Duodenal mucosa (tissue), 2 donors: Measurements from ENCODE around the gene INTS13.

Experiments
- H3K27ac ChIP-seq: one replicate; pipeline ENCODE4 v1.7.0; 2013; ENCODE audit warnings: low read depth, low read length
- H3K27me3 ChIP-seq, 2 donors: one replicate each; pipeline ENCODE4 v1.7.0; 2013; ENCODE audit warnings: low read length in 2 of 2, control low read depth in 1 of 2; ENCODE audit not compliant: insufficient read depth in 2 of 2, control insufficient read depth in 1 of 2
- H3K36me3 ChIP-seq, 2 donors: one replicate each; pipeline ENCODE4 v1.7.0; 2013; ENCODE audit warnings: low read length in 2 of 2, control low read depth in 1 of 2; ENCODE audit not compliant: insufficient read depth in 2 of 2, control insufficient read depth in 1 of 2
- H3K4me1 ChIP-seq, 2 donors: one replicate each; pipeline ENCODE4 v1.7.0; 2013; ENCODE audit warnings: low read length in 2 of 2, control low read depth in 1 of 2; ENCODE audit not compliant: insufficient read depth in 2 of 2, control insufficient read depth in 1 of 2
- H3K4me3 ChIP-seq, 2 donors: one replicate each; pipeline ENCODE4 v1.7.0; 2013; ENCODE audit warnings: low read length in 2 of 2, low read depth in 1 of 2
- H3K9ac ChIP-seq, 2 donors: one replicate each; pipeline ENCODE4 v1.7.0; 2013; ENCODE audit warnings: low read length in 2 of 2, low read depth in 1 of 2
- H3K9me3 ChIP-seq, 2 donors: one replicate each; pipeline ENCODE4 v1.7.0; 2013; ENCODE audit warnings: low read length in 2 of 2, control low read depth in 1 of 2; ENCODE audit not compliant: control insufficient read depth in 1 of 2

The INTS13 gene, protein sequence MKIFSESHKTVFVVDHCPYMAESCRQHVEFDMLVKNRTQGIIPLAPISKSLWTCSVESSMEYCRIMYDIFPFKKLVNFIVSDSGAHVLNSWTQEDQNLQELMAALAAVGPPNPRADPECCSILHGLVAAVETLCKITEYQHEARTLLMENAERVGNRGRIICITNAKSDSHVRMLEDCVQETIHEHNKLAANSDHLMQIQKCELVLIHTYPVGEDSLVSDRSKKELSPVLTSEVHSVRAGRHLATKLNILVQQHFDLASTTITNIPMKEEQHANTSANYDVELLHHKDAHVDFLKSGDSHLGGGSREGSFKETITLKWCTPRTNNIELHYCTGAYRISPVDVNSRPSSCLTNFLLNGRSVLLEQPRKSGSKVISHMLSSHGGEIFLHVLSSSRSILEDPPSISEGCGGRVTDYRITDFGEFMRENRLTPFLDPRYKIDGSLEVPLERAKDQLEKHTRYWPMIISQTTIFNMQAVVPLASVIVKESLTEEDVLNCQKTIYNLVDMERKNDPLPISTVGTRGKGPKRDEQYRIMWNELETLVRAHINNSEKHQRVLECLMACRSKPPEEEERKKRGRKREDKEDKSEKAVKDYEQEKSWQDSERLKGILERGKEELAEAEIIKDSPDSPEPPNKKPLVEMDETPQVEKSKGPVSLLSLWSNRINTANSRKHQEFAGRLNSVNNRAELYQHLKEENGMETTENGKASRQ

DNA sequence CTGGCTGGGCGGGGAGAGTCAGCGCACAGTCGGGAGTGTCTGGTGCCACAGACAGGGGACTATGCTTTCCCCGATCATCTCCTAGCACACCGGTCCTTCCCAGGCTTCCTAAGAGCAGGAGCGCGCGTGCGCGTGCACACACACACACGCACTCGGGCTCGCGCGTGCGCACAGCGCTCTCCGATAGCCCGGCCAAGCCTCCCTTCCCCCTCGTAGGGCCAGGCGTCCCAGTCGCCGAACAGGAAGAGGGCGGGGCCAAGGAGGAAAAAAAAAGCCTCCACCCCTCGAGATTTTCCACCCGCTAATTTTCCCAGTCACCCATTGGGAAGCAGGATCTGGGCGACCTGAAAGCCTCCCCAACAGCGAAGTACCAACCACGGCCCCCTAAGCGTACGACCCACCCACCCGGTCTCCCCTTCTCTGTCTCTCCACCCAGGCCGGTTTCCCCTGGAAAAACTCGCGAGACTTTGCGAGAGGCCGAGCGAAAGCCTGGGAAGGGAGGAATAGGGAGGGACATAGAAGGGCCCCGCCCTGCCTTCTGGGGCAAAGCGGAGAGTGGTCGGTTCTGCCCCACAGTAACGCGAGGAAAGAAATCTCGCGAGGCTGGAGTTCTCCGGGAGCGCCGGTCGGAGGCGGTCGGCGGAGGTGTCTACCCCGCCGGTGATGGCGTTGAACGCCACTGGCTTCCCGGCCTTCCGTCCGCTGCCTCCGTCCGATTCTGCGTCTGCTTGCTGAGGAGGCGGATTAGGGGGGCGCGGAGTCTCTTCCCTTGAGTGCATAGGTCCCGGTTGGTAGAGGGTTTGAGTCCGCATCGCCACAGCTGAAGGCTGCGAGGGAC, at the start of gene INTS13, which contains the start of gene FGFR1OP2:
Gene INTS13 (minus strand): TSS at position 119 of the 838 bp plus-strand sequence. CDS start 1,178 bp downstream, outside the sequence.
Gene FGFR1OP2 (plus strand): TSS at position 608 of the 838 bp plus-strand sequence. CDS start 15,689 bp downstream, outside the sequence.
- H3K4me1 ChIP-seq, result peaks cover 24 to 32% of the 10 kb centered on the region in 2 donors
- H3K36me3 ChIP-seq, result no peaks in the 10 kb centered on the region
- peak within 1 kb of the TSS; percentile 97 to 100 for H3K9ac ChIP-seq
- no peaks in the 10 kb centered on the region for H3K27me3 ChIP-seq
- H3K4me3 ChIP-seq, result peak within 1 kb of the TSS; percentile 92 to 97
- no peaks in the 10 kb centered on the region for H3K9me3 ChIP-seq
- peak within 1 kb of the TSS; percentile 89 for H3K27ac ChIP-seq

DNA sequence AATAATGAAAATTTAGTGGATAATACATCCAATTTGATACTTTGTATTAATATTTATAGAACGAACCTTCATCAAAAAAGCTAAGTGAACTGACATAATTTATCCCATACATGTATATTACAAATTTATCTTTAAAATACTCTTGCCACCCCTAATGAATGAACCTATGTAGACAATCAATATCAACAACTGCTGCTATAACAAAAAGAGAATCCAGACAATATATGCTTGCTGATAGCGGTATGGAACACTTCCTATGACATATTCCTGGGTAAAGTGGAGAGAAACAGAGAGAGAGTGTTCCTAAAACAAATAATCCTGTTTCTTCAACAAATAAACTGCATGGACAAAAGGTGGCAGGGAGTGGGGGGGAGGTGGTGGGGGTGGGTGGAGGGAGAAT, 45.1 kb upstream of the INTS13 start:
- no peaks in the 10 kb centered on the region for H3K9me3 ChIP-seq
- no peak overlapping the region for H3K9ac ChIP-seq
- no peak overlapping the region for H3K27ac ChIP-seq
- H3K36me3 ChIP-seq, result peaks cover 13 to 38% of the 10 kb centered on the region in 2 donors
- no peak overlapping the region for H3K4me3 ChIP-seq
- H3K4me1 ChIP-seq, result no peaks in the 10 kb centered on the region
- H3K27me3 ChIP-seq, result no peaks in the 10 kb centered on the region

DNA sequence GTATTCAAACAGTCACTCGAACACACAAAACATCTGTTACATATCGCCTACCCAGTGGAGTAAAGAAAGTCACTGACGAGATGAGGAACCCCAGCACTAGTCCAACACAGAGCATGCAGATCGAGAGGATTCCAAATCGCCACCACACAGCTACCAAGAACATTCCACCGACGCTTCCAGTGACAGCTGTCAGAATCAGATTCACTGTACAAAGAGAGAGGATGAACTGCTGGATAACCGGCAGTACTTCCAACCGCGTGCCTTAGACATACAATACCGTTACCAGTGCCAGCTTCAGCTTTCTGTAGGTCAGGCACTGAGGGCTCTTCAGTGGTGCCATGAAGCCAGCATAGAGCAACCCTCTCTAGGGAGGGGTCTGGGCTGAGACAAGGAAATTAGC, 42.0 kb upstream of the INTS13 start:
- Histone ChIP-seq H3K4me1 (no peaks in the 10 kb centered on the region), H3K9me3 (no peaks in the 10 kb centered on the region), H3K36me3 (peaks cover 12 to 51% of the 10 kb centered on the region in 2 donors)

DNA sequence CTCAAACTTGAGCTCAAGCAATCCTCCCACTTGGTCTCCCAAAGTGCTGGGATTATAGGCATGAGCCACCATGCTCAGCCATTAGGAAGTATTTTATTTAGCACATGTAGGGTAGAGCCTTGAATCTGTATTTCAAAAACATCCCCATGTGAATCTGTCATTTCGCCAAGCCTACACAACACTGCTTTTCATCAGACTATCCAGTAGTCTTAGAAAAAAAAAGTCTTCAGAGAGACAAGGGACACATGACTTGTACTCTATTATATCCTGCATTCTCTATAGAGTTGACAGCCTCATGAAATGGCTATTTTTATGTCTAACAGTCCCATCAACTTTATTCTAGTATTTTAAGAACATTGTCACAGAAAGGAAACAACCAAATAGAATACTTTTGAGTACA, 41.0 kb upstream of the INTS13 start:
- H3K4me1 ChIP-seq, result no peaks in the 10 kb centered on the region
- H3K4me3 ChIP-seq, result no peak overlapping the region
- no peaks in the 10 kb centered on the region for H3K9me3 ChIP-seq
- no peak overlapping the region for H3K9ac ChIP-seq
- H3K27me3 ChIP-seq, result no peaks in the 10 kb centered on the region
- H3K36me3 ChIP-seq, result peaks cover 19 to 55% of the 10 kb centered on the region in 2 donors
- no peak overlapping the region for H3K27ac ChIP-seq

More for the DNA sequence above, 42.0 kb upstream of the INTS13 start:
- Histone ChIP-seq H3K4me3 (no peak overlapping the region), H3K27me3 (no peaks in the 10 kb centered on the region), H3K27ac (no peak overlapping the region), H3K9ac (no peak overlapping the region)

DNA sequence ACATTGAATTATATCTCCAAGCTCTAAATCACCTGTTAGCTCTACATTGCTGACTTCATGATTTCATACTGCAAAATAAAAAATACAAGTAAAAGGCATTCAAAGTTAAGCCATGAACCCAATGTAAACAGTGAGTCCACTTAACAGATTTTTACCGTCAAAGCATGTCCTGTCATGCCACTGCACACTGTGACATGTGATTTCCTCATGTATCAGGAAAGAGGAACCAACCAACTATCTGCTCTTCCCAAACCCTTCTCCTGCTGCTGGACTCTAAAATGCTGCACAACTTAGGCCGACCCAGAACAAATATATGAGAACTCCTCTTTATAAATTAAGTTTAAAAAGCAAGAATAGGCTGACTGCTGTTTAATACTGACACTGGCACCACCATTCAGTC, 38.9 kb upstream of the INTS13 start:
- Histone ChIP-seq H3K9ac (no peak overlapping the region), H3K36me3 (peaks cover 21 to 48% of the 10 kb centered on the region in 2 donors), H3K27me3 (no peaks in the 10 kb centered on the region), H3K27ac (no peak overlapping the region), H3K4me3 (no peak overlapping the region), H3K9me3 (no peaks in the 10 kb centered on the region), H3K4me1 (no peaks in the 10 kb centered on the region)

DNA sequence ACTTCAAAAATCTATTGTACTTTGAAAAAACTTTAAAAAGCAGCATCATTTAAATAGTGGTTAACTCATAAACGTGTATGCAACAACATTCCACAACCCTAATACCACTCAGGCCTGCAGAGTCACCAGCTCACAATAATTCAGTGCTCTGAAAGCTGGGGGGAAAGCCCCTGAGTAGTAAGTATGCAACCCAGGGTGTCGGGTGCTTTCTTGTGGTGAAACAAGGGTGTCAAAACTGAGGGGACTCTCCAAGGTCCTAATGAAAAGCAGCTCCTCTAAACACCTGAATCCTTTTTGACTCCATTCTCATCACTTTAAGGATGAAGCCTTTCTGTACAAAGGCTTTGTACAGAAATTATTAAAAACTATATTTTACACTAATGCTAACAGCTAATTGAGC, 34.2 kb upstream of the INTS13 start:
- Histone ChIP-seq H3K36me3 (peaks cover 21 to 34% of the 10 kb centered on the region in 2 donors), H3K9ac (no peak overlapping the region), H3K9me3 (no peaks in the 10 kb centered on the region), H3K27me3 (no peaks in the 10 kb centered on the region), H3K4me3 (no peak overlapping the region), H3K27ac (no peak overlapping the region), H3K4me1 (peaks cover 0 to 4% of the 10 kb centered on the region in 2 donors)

DNA sequence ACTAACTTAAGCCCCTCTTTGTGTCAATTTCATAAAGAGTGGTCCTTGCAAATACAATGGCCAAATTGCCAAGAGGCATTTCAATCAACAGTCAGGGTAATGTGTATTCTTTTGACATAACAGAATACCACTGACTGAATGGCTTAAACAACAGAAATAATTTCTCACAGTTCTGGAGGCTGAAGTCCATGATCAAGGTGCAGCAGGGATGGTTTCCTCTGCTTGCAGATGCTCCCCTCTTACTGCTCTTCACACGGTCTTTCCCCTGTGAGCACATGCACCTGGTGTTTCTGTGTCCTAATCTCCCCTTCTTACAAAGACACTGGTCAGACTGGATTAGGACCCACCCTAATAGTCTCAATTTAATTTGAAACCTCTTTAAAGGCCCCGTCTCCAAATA, 32.4 kb upstream of the INTS13 start:
- Histone ChIP-seq H3K27ac (no peak overlapping the region), H3K9me3 (no peaks in the 10 kb centered on the region), H3K4me1 (peaks cover 0 to 4% of the 10 kb centered on the region in 2 donors), H3K9ac (no peak overlapping the region), H3K27me3 (no peaks in the 10 kb centered on the region), H3K4me3 (no peak overlapping the region), H3K36me3 (peaks cover 17 to 21% of the 10 kb centered on the region in 2 donors)

DNA sequence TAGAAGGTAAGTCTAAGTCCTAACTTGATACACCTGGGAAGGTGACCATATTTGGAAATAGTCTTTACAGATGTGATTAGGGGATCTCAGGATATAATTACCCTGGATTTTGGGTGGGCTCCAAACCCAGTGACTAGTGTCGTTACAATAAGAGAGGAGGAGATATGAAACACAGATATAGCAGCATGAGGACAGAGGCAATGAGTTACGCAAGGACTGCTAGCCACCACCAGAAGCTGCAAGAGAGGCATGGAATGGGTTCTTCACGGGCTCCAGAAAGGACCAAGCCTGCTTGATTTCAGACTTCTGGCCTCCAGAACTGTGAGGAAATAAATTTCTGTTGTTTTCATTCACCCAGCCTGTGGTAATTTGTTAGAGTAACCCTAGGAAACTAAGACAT, 29.1 kb upstream of the INTS13 start:
- no peak overlapping the region for H3K9ac ChIP-seq
- no peaks in the 10 kb centered on the region for H3K9me3 ChIP-seq
- peaks cover 0 to 4% of the 10 kb centered on the region in 2 donors for H3K4me1 ChIP-seq
- no peak overlapping the region for H3K4me3 ChIP-seq
- H3K27ac ChIP-seq, result no peak overlapping the region
- no peaks in the 10 kb centered on the region for H3K27me3 ChIP-seq
- peaks cover 13 to 18% of the 10 kb centered on the region in 2 donors for H3K36me3 ChIP-seq

DNA sequence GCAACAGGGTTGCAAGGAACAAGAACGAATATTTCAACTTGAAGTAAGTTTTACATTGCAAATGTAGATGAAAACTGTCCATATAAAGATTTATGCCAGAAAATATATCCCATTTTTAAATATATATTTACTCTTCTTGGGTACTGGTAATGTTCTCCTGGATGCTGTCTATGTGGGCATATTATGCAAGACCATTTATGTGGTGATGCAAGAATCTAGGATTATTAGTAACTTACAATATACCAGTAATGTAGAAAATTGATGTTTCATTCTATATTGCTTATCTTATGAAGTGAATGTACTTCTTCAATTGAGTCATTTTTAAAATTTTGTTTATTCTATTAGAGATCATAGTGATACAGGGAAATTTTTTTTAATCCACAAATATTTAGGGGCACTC, 25.6 kb upstream of the INTS13 start:
- Histone ChIP-seq H3K27me3 (no peaks in the 10 kb centered on the region), H3K27ac (no peak overlapping the region), H3K4me3 (no peak overlapping the region), H3K9me3 (no peaks in the 10 kb centered on the region), H3K36me3 (peaks cover 9 to 17% of the 10 kb centered on the region in 2 donors), H3K4me1 (no peaks in the 10 kb centered on the region), H3K9ac (no peak overlapping the region)
